Thyroid gland (tissue), 4 donors: Measurements from ENCODE around the gene CDH23.

Experiments
- CTCF ChIP-seq, 6 experiments: fragments of 200-600 bp in 3 of 6; fragments of 450-650 bp in 3 of 6; sonication (generic) in 3 of 6; IDR thresholded peaks; one replicate each; pipeline ENCODE4 v1.5.1; 2016 to 2019; ENCODE audit warnings: antibody characterized with exemption in 6 of 6, mild to moderate bottlenecking in 2 of 6, inconsistent platforms in 1 of 6, moderate library complexity in 1 of 6
- POLR2A ChIP-seq, 2 donors: fragments of 450-650 bp; IDR thresholded peaks; one replicate each; pipeline ENCODE4 v1.6.1; 2017; ENCODE audit warnings: antibody characterized with exemption in 2 of 2, mild to moderate bottlenecking in 2 of 2, moderate library complexity in 1 of 2

- TF ChIP-seq CTCF (IDR thresholded peaks at IDR 0.05) (no peak), POLR2A (IDR thresholded peaks at IDR 0.05) (no peak)
Observed at GRCh38 chr10:71708897-71709882, 312.5 kb downstream of the CDH23 start.
